Fibroblast of skin of left biceps (primary cell): ENCODE results near the gene OOSP1.
"Not testable (repeated sequence)": the region's sequence is repeated elsewhere in the genome, so short reads cannot be mapped to it uniquely, and the experiment has no call there.

ENCODE experiments used
- DNase-seq, 2 experiments: peaks; one replicate each; pipeline ENCODE4 v3.0.0-alpha.2; 2013; ENCODE audit warnings: low read depth in 2 of 2

OOSP1 gene

DNA sequence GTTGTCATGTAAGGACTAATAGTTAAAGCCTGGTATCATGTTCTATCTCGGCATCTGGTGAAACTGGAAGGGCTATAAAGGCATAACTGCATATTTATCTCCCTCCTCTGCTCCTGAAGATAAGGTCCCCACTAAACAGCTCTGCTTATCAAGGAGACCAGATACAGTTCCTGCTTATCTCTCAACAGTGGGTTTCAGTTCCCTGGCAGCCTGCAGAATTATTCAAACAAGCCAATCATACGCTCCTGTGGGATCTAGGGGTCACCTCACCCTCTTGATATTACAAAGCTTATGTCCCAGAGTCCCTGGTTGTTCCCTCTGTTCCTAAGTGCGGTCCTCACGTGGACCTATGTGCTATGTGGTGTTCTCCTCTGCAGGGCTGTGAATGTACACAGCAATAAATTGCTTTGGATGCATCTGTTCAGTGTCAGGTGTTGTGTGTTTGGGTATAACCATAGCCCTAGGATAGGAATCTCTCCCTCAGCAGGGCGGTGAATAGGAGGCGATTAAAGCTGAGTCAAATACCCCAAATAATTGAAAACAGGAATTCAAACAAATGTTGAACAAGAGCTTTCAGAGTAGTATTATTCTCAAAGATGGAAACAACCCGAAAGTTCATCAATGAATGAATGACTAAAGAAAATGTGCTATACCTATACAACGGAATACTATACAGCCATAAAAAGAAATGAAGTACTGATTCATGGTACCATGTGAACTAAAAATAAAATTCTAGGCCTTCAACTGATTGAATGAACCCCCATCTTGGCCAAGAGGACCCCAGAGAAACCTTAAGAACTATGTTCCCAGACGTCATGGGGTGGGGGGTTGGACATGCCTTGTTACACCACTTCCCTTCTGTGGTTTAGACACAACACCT, 22.5 kb downstream of the OOSP1 start:
- no peak for DNase-seq

DNA sequence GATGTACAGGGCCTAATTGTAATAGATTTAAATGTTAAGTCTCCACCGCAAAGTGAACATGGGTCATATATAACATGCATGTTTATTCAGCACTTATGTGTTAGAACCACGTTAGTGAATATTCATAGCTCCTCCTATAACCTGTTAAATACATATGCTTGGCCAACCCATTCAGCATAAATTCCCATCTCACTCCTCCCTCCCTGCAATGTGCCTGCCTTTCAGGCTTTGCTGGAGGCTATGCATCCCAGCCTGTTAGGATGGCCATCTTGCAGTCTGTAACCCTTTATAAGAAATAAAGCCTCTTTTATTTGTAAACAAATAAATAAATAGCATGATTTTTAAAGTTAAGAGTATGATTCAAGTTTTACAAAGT, 23.9 kb downstream of the OOSP1 start:
- DNase-seq: no peak

DNA sequence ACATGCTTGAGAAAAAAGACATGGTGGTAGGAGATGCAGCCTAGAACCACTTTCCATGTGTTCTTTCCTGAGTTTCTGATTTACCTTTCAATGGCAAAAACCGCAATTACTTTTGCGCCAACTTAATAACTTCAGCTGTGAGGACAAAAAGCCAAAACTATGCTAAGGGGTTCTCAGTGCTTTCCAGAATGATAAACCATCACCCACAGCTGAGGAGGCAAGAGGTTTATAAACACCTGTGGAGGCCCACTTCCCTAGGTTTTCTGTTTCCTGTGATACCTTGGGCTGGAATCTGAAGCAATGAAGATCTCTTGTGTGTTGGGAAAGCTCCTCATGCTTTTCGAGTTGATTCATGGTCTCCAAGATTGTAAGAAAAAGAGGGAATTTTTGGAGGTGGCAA, 25.5 kb downstream of the OOSP1 start, which contains the start of gene OOSP4A:
Gene OOSP4A (plus strand): TSS at position 301 of the 400 bp plus-strand sequence. CDS start 0 bp downstream, at position 301.
- no peak for DNase-seq

DNA sequence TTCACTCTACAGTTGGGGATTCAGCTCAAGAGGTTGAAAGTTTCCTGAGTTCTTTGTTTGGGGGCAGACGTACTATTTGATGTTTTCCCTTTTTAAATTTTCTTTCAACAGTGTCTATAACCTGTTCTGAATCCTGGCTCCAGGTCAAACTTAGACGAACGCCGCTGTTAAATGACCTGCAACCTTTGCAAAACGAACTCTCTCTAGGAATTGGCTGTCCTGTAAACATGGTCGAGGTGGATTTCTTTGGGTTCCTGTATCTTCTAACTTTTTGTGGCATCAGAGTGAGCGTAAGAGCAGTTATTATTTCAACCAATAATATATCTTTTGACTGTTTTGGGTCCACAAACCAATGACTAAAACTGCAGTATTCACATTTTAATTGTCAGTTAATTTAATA, 27.2 kb downstream of the OOSP1 start:
- no peak for DNase-seq

DNA sequence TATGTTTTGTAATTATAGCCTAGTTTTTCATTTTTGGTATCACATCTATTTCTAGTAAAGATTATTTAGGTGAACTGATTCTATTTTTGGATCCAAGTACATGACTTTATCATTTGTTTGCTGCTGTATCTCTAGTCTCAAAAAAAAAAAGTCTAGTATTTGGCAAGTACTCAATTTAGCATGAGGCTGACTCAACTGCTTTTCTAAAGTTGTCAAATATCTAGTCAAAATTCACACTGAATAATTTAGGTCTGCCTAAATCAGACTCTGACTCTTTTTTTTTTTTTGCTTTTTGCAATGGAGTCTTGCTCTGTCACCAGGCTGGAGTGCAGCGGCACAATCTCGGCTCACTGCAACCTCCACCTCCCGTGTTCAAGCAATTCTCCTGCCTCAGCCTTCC, 28.0 kb downstream of the OOSP1 start:
- DNase-seq: no peak

DNA sequence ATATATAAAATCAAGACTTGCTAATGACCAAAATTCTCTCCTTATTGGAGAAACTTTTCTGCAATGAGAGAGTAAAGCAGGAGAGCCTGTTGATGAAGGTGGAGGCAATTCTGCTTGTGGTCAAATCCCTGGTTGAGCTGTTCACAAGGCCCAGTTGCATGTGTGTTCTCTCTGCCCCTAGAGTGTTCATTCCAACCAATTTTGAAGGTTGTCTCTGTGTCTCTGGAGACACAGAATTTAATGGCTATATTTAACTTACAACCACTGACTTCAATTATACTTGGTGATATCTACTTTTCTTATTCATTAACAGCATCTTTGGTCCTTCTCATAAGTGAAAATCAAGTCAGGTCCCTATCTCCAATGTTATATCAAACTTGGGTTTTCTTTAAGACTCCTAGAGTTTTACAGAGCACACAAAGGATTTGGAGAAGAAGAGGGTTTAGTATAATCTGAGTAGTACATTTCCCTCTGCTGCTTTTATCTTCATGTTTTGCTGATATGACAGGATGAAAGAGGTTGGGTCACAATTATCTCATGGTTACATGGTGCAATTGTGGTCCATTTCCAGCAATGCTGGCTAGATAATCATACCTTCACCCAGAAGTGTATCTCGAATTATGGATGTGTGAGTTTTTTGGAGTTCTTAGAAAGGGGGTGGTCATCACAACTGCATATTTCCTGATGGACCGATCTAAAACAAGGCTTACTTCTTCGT, 29.6 kb downstream of the OOSP1 start:
- DNase-seq: no peak

DNA sequence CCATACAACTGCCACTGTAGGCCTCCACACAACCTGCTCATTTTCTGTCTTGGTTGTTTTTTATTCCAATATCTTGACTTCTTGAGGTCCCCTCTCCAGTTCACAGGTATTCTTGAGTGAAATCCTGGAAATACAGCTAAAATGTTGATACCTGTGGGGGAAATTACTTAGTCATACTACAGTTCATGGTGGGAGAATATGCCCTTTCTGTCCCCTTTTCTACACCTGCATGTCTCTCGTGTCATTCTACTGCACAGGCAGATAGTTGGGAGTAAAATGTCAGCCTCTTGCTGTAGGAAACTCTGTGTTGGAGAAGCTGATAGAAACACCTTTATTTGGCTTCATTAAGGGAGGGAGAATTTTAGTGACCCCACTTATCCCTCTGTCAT, 30.2 kb downstream of the OOSP1 start:
- DNase-seq: no peak

DNA sequence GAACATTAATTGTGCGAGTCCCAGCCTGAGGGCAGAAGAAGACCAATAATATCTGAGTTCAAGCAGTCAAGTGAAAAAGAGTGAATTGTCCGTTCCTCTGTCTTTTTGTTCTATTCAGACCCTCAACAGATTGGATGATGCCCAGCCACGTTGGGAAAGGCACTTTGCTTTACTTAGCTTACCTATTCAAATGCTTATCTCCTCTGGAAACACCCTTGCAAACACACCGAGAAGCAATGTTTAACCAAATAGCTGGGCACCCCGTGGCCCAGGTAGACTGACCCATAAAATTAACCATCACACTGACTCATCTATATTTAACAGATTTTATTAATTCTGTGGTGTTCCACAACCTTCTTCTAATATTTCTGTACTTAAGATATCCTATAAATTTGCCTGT, 34.9 kb downstream of the OOSP1 start:
- DNase-seq: no peak

DNA sequence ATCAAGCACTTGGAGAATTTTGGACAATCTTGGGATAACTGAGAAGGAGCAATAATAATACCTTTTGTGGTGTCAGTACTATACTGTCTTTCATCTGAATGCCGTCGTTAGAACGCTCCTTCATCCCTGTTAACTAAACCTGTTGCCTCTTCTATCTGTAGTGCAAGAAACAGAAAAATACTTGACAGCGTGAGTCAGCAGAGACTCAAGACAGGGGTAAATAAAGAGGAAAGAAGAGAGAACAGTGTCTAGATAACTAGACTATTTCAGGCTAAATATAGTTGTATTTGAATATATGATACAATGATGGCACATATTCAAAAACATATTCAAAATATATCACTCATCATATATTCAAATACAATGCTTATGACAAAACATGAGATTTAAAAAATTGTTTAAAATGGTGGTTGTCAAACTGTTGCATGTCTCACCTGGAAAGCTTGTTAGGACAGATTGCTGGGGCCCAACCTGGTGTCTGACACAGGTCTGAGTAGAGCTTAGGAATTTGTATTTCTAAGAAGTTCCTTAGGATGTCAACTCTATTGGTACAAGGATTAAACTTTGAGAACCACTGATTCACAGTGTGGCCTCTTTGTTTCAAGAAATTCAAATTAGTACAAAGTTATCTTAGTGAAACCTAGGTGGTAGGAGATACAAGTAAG, 43.0 kb downstream of the OOSP1 start:
- no peak for DNase-seq

DNA sequence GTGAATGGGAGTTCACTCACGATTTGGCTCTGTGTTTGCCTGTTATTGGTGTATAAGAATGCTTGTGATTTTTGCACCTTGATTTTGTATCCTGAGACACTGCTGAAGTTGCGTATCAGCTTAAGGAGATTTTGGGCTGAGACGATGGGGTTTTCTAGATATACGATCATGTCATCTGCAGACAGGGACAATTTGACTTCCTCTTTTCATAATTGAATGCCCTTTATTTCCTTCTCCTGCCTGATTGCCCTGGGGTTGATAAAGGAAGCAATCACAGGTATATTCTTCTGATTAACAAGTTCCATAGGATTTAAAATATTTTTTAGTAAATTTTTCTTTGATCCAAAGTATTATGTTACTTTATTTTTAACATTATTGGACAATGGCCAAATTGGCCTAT, 43.8 kb downstream of the OOSP1 start:
- not testable (repeated sequence) for DNase-seq

DNA sequence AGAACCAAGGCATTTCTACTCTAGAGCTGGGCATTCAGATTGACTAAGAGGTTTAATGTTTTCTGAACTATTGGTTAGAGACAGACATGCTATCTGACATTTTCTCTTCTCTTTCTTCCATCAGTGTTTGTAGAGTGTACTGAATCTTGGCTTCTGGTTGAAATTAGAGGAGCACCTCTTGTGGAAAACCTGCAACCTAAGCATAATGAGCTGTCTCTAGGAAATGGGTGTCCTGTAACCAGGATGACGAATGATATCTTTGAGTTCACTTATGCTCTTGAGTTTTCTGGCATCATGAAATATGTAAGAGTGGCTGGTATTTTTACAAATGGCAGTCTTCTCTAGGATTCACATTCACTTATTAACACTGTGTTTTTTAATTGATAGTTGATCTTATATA, 45.0 kb downstream of the OOSP1 start:
- no peak for DNase-seq

DNA sequence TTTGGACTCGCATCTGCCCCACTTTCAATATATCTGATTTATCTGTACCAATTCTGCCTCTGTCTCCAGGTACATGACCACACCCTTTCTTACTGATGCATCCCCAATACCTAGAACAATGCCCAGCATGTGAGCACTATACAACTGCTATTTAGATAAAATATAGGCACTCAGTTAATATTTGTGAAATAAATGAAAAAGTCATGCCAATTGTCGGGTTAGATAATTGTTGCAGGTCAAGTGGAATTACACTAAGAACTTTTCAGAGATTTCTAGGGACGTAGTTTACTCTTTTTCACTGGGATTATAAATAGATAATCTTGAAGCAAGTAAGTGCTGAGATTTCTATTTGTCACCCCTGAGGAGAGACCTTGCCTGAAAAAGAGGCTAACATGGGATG, 46.1 kb downstream of the OOSP1 start:
- DNase-seq: no peak

DNA sequence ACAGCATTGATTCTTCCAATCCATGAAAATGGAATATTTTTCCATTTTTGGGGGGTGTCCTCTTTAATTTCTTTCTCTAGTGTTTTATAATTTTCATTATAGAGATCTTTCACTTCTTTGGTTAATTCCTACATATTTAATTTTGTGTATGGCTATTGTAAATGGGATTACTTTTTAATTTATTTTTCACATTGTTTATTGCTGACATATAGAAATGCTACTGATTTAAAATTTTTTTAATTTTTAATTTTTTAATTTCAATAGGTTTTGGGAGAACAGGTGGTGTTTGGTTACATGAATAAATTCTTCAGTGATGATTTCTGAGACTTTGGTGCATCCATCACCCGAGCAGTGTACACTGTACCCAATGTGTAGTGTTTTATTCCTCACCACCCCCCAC, 52.2 kb downstream of the OOSP1 start:
- no peak for DNase-seq

DNA sequence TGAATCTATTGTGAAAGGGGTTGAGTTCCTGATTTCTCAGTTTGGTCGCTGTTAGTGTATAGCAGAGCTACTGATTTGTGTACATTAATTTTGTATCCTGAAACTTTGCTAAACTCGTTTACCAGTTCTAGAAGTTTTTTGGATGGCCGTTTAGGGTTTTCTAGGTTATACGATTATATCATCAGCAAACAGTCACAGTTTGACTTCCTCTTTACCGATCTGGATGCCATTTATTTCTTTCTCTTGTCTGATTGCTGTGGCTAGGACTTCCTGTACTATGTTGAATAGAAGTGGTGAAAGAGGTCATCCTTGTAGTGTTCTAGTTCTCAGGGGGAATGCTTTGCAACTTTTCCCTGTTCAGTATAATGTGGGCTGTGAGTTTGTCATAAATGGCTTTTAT, 54.2 kb downstream of the OOSP1 start:
- DNase-seq: no peak

DNA sequence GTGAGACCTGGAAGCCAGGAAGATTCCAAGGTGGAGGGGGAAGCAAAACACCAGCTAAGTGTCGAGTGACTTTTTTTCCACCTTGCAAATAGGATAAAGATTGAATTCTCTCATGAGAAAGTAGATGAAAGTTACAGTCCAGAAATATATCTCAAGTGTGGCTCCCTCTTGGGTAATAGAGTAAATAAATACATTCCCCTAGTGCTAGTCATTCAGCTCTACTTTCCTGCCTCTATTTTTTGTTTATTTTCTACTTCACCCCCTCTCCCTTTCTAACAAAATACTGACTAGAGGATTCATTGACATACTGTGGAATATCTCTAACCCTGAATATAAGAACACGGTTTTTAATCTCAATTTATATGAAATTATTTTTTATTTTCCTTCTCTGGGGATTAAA, 59.6 kb downstream of the OOSP1 start:
- DNase-seq: no peak

DNA sequence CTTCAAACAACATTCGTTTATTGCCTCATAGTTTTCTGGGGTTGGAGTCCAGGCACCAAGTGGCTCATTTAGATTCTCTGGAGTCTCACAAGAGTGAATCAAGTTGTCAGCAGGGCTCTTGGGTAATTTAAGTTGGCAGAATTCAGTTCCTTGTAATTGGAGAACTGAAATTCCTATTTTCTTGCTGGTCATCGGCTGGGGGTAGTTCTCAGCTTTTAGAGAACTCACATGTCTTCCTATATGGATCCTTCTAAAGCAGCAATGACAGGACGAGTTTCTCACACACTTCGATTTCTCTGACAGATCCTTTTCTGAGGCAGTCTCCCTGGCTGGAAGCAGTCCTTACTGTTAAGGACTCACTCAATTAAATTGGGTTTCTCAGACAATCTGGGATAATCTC, 61.5 kb downstream of the OOSP1 start:
- DNase-seq: no peak

DNA sequence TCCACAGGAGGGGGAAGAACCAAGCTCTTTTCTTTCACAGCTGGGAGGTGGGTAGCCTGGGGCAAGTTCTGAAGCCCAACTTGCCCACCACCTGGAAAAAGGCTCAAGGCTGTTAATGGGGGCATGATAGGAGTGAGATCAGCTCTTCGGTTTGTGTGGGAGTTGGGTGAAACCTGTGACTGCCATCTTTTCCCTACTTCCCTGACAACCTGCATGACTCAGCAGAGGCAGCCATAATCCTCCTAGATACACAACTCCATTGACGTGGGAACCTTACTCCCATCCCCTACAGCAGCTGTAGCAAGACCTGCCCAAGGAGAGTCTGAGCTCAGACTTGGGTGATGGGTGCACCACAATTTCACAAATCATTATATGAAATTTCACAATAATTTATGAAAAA, 65.5 kb downstream of the OOSP1 start:
- no peak for DNase-seq

DNA sequence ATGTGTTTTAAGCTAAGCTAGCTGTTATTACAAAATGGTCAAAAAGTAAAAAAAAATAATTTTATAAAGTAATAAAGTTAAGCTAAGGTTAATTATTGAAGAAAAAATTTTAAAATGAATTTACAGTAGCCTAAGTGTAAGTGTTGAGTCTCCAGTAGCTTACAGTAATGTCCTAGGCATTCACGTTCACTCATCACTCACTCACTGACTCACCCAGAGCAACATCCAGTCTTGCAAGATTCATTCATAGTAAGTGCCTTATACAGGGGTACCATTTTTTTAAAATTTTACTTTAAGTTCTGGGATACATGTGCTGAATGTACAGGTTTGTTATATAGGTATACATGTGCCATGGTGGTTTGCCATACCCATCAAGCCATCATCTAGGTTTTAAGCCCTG, 67.1 kb downstream of the OOSP1 start:
- no peak for DNase-seq
